ENCODE data around the gene MARCHF10.

Gene MARCHF10

DNA sequence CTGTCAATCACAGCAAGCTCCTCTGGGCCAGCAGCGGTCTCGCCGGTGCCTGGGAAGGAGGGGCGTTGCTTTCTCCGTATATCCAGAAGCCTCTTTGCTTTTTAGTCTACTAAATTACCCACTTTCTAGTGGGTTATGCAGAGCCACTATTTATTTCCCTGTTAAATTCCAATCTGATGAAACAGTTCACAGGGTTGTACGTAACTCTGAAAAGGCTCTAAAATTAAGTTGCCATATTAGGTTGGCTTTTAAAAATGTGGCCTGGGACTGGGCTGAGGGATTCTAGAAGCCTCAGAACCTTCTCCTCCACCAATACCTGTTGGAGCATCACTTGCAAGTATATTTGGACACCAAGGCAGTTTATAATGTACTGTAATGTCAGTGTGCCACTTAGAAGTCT is 27.2 kb downstream of the MARCHF10 start:
- H3K4me3 ChIP-seq (ENCODE audit: control insufficient read depth, low read depth, low read length) = no peak overlapping the region
- TF ChIP-seq, protein P1, sequence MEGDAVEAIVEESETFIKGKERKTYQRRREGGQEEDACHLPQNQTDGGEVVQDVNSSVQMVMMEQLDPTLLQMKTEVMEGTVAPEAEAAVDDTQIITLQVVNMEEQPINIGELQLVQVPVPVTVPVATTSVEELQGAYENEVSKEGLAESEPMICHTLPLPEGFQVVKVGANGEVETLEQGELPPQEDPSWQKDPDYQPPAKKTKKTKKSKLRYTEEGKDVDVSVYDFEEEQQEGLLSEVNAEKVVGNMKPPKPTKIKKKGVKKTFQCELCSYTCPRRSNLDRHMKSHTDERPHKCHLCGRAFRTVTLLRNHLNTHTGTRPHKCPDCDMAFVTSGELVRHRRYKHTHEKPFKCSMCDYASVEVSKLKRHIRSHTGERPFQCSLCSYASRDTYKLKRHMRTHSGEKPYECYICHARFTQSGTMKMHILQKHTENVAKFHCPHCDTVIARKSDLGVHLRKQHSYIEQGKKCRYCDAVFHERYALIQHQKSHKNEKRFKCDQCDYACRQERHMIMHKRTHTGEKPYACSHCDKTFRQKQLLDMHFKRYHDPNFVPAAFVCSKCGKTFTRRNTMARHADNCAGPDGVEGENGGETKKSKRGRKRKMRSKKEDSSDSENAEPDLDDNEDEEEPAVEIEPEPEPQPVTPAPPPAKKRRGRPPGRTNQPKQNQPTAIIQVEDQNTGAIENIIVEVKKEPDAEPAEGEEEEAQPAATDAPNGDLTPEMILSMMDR (conservative IDR thresholded peaks at IDR 0.05; ENCODE audit: control insufficient read depth, insufficient read depth, low read depth, low read length) = no peak
- no peak for DNase-seq (ENCODE audit: low read depth)

DNA sequence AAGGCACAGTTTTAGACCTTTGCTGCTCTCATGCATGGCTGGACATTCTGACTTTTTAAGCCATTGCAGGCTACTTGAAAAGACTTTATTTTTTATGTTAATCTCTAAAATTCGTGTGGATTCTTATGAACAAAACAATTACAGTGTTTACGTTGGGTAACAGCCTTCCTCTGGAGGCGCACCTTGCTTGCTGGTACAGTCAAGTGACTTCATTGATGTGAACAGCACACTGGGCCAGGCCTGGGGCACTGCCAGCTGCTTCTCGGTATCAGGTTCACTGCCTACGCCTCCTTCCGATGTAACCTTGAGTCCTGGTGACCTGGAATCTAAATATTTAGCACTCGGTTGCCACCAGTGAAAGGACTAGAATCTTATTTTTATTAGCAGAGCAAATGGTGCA is 27.8 kb downstream of the MARCHF10 start:
- TF ChIP-seq, protein P1 (conservative IDR thresholded peaks at IDR 0.05; ENCODE audit: control insufficient read depth, insufficient read depth, low read depth, low read length) = no peak
- no peak for DNase-seq (ENCODE audit: low read depth)
- H3K4me3 ChIP-seq (ENCODE audit: control insufficient read depth, low read depth, low read length) = no peak overlapping the region

DNA sequence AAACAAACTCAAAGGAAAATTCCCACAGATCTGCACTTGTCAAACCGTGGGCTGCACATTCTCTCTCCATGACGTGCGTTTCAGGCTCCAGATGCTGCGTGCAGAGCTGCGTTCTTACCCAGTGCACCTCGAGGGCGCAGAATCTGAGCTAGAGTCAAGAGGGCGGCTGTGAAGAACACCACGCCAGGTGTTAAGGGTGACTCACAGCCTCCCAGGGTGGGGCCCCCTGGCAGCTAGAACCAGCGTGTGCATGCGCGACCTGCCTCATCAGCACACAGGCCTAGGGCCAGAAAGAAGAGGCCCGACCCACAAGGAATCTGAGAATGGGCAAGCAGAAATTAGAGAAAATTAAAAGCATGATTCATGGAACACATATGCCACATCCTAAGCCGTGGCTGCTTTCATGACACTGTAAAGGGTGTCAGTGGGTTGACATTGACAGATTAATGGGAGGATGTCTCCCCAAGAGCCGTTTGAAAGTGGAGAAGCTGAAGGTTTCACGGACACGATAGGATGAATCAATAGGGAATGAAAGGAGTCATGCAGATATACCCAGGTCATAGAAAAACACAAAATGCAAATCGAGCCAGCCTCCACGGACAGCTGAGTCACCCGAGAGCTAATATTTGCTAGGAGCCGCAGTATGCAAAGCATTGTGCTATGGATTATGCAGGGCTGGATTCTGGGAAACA is 29.0 kb downstream of the MARCHF10 start:
- no peak overlapping the region for H3K4me3 ChIP-seq (ENCODE audit: control insufficient read depth, low read depth, low read length)
- peak; percentile 98 for DNase-seq (ENCODE audit: low read depth)
- TF ChIP-seq, protein P1 (conservative IDR thresholded peaks at IDR 0.05; ENCODE audit: control insufficient read depth, insufficient read depth, low read depth, low read length) = no peak

DNA sequence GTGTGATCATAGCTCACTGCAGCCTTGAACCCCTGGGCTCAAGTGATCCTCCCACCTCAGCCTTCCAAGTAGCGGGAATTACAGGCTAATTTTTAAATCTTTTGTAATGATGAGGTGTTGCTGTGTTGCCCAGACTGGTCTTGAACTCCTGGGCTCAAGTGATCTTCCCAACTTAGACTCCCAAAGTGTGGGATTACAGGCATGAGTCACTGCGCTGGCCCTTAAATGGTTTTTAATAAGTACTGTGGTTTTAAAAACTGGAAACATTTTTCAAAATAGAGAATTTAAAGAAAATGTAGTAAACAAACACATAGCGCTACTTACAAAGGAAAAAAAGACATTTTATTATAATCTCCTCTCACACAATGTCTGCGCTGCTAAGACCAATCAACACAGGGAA is 32.2 kb downstream of the MARCHF10 start:
- peak; percentile 39 for DNase-seq (ENCODE audit: low read depth)
- TF ChIP-seq, protein P1 (conservative IDR thresholded peaks at IDR 0.05; ENCODE audit: control insufficient read depth, insufficient read depth, low read depth, low read length) = no peak
- H3K4me3 ChIP-seq (ENCODE audit: control insufficient read depth, low read depth, low read length) = no peak overlapping the region

DNA sequence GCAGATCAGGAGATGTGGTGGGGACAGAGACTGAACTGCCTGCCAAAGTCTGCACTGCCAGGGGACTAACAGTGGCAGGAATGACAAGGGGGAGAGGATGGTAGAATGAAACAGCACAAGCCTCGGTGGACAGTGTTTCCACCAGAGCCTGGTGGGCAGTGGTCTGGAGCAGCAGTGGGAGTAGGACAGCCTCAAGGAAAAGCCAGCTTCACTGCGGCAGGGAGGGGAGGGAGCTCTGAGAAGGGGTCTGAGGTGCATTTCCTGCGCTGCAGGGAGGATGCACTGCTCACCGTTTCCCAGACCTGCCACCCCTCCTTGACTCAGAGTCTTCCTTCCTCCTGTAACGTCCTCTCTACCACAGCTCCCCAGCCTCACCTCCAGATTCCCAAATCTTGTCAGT is 33.8 kb downstream of the MARCHF10 start:
- no peak for DNase-seq (ENCODE audit: low read depth)
- TF ChIP-seq, protein P1 (conservative IDR thresholded peaks at IDR 0.05; ENCODE audit: control insufficient read depth, insufficient read depth, low read depth, low read length) = no peak
- H3K4me3 ChIP-seq (ENCODE audit: control insufficient read depth, low read depth, low read length) = no peak overlapping the region

DNA sequence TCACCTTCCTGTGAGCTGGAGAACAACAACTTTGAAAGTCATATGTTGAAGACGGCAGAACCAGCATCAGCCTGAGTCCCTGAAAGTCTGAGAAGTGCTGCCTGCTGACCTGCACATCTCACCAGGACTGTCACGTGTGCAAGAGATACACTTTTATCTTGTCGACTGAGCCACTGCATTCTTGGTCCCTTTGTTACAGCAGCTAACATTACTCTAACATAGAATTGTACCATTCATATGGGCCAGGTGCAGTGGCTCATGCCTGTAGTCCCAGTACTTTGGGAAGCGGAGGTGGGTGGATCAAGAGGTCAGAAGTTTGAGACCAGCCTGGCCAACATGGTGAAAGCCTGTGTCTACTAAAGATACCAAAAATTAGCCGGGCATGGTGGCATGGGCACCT is 40.1 kb downstream of the MARCHF10 start:
- no peak overlapping the region for H3K4me3 ChIP-seq (ENCODE audit: control insufficient read depth, low read depth, low read length)
- no peak for DNase-seq (ENCODE audit: low read depth)
- TF ChIP-seq, protein P1 (conservative IDR thresholded peaks at IDR 0.05; ENCODE audit: control insufficient read depth, insufficient read depth, low read depth, low read length) = no peak

DNA sequence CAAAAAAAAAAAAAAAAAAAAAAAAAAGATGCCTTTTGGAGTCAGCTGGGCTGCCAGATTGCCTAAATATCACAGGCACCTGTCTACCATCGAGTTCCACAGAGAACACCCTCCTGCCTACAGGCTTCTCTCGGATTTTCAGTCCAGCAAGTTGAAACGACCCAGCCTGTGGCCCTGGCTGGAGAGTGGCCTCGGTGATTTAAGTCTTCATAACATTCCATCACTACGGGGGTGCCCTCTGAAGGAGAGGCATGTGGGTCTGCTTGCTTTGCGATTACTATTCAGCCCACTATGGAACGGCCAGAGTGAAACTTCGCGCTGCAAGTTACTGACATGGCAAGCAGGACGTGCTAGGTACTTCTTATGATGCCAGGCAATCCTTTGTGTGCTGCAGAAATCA is 42.8 kb downstream of the MARCHF10 start:
- H3K4me3 ChIP-seq (ENCODE audit: control insufficient read depth, low read depth, low read length) = no peak overlapping the region
- TF ChIP-seq, protein P1 (conservative IDR thresholded peaks at IDR 0.05; ENCODE audit: control insufficient read depth, insufficient read depth, low read depth, low read length) = no peak
- DNase-seq (ENCODE audit: low read depth) = no peak

Data from fibroblast of mammary gland (primary cell).